WERI-Rb-1 (cell line): ENCODE measurements around the gene GRIN2D.

ENCODE experiments used
- DNase-seq: peaks from one replicate; pipeline ENCODE4 v3.0.0-alpha.2; 2020
- H3K27ac ChIP-seq: fragments of 250-450 bp; sonication (Bioruptor Pico); 2 replicates; pipeline ENCODE4 v1.5.1; 2020; ENCODE audit warnings: mild to moderate bottlenecking, moderate library complexity
- H3K27me3 ChIP-seq: fragments of 250-450 bp; sonication (Bioruptor Pico); 2 replicates; pipeline ENCODE4 v1.5.1; 2021; ENCODE audit warnings: mild to moderate bottlenecking, low read depth, moderate library complexity; ENCODE audit not compliant: insufficient read depth, severe bottlenecking
- H3K36me3 ChIP-seq: fragments of 250-450 bp; sonication (Bioruptor Pico); 2 replicates; pipeline ENCODE4 v1.5.1; 2020; ENCODE audit warnings: mild to moderate bottlenecking, moderate library complexity
- H3K4me3 ChIP-seq: 2 replicates; pipeline ENCODE4 v1.5.1; 2011; ENCODE audit warnings: low read depth, mild to moderate bottlenecking, control low read depth, low read length
- H3K9me3 ChIP-seq: fragments of 250-450 bp; sonication (Bioruptor Pico); 2 replicates; pipeline ENCODE4 v1.5.1; 2021; ENCODE audit warnings: mild to moderate bottlenecking, moderate library complexity; ENCODE audit not compliant: severe bottlenecking
- TF ChIP-seq, protein P1 (sequence below): IDR thresholded peaks from 2 replicates; pipeline ENCODE4 v1.5.1; 2011; ENCODE audit warnings: low read depth, mild to moderate bottlenecking, control low read depth, inconsistent platforms, low read length

GRIN2D gene

DNA sequence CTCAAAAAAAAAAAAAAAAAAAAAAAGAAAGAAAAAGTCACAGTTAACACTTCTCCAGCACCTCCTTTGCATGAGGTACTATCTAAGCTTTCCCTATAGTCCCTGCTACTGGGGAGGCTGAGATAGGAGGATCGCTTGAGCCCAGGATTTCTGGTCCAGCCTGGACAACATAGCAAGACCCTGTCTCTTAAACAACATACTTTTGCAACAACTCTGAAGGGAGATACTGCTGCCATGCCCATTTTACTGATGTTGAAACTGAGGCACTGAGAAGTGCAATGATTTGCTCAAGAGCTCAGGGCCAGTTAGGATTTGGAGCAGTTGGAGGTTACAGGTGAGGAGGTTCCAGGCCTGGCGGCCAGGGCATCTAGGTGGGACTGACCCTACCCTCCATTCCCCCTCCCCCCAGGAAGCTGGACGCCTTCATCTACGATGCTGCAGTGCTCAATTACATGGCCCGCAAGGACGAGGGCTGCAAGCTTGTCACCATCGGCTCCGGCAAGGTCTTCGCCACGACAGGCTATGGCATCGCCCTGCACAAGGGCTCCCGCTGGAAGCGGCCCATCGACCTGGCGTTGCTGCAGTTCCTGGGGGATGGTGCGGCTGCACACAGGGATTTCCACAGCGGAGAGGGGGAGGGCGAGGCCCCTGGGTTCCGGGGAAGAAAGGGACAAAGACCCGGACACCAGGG lies 48.0 kb downstream of the GRIN2D start:
- Histone ChIP-seq H3K27me3 (no peaks in the 10 kb centered on the region), H3K4me3 (no peak overlapping the region), H3K27ac (no peak overlapping the region), H3K36me3 (peaks cover 5% of the 10 kb centered on the region; the same call in 1 of the 2 replicates), H3K9me3 (no peaks in the 10 kb centered on the region)
- TF ChIP-seq, protein P1, sequence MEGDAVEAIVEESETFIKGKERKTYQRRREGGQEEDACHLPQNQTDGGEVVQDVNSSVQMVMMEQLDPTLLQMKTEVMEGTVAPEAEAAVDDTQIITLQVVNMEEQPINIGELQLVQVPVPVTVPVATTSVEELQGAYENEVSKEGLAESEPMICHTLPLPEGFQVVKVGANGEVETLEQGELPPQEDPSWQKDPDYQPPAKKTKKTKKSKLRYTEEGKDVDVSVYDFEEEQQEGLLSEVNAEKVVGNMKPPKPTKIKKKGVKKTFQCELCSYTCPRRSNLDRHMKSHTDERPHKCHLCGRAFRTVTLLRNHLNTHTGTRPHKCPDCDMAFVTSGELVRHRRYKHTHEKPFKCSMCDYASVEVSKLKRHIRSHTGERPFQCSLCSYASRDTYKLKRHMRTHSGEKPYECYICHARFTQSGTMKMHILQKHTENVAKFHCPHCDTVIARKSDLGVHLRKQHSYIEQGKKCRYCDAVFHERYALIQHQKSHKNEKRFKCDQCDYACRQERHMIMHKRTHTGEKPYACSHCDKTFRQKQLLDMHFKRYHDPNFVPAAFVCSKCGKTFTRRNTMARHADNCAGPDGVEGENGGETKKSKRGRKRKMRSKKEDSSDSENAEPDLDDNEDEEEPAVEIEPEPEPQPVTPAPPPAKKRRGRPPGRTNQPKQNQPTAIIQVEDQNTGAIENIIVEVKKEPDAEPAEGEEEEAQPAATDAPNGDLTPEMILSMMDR: no peak
- no peak for DNase-seq

DNA sequence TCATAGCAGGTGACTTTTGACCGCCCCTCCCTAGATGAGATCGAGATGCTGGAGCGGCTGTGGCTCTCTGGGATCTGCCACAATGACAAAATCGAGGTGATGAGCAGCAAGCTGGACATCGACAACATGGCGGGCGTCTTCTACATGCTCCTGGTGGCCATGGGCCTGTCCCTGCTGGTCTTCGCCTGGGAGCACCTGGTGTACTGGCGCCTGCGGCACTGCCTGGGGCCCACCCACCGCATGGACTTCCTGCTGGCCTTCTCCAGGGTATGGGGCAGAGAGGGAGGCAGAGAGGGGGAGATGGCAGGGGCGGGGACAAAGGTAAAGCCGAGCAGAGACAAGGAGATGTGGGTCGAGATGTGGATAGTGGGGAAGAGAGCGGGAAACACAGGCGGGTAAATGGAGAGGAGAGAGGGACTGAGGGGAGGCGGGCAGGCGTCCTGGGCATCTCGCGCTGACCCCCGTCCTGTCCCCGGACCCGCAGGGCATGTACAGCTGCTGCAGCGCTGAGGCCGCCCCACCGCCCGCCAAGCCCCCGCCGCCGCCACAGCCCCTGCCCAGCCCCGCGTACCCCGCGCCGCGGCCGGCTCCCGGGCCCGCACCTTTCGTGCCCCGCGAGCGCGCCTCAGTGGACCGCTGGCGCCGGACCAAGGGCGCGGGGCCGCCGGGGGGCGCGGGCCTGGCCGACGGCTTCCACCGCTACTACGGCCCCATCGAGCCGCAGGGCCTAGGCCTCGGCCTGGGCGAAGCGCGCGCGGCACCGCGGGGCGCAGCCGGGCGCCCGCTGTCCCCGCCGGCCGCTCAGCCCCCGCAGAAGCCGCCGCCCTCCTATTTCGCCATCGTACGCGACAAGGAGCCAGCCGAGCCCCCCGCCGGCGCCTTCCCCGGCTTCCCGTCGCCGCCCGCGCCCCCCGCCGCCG lies 48.9 kb downstream of the GRIN2D start:
- DNase-seq: no peak
- Histone ChIP-seq H3K27ac (no peak overlapping the region), H3K4me3 (no peak overlapping the region), H3K36me3 (peaks cover 8% of the 10 kb centered on the region), H3K9me3 (no peaks in the 10 kb centered on the region), H3K27me3 (no peaks in the 10 kb centered on the region)
- TF ChIP-seq, protein P1: no peak

DNA sequence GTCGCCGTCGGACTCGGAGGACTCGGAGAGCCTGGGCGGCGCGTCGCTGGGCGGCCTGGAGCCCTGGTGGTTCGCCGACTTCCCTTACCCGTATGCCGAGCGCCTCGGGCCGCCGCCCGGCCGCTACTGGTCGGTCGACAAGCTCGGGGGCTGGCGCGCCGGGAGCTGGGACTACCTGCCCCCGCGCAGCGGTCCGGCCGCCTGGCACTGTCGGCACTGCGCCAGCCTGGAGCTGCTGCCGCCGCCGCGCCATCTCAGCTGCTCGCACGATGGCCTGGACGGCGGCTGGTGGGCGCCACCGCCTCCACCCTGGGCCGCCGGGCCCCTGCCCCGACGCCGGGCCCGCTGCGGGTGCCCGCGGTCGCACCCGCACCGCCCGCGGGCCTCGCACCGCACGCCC lies 49.8 kb downstream of the GRIN2D start:
- TF ChIP-seq, protein P1: no peak
- DNase-seq: no peak
- H3K4me3 ChIP-seq: no peak overlapping the region
- H3K27me3 ChIP-seq: no peaks in the 10 kb centered on the region
- no peak overlapping the region for H3K27ac ChIP-seq
- no peaks in the 10 kb centered on the region for H3K9me3 ChIP-seq
- peaks cover 16% of the 10 kb centered on the region for H3K36me3 ChIP-seq
